Suprapubic skin (tissue), 4 donors: Measurements from ENCODE around the gene SLC6A1. TPM values are rescaled to one million over a fixed set of nuclear protein-coding genes. Genes with fewer than 3 reads are reported as not detected.

Experiments
- DNase-seq, 2 donors: peaks; one replicate each; pipeline ENCODE4 v3.0.0-alpha.2; 2019; ENCODE audit warnings: low spot score in 2 of 2
- H3K27ac ChIP-seq: fragments of 200-600 bp; sonication (generic); one replicate; pipeline ENCODE4 v1.5.1; 2019
- H3K27me3 ChIP-seq: fragments of 200-600 bp; sonication (generic); one replicate; pipeline ENCODE4 v1.5.1; 2019
- H3K36me3 ChIP-seq: fragments of 200-600 bp; sonication (generic); one replicate; pipeline ENCODE4 v1.5.1; 2019
- H3K4me1 ChIP-seq: fragments of 200-600 bp; sonication (generic); one replicate; pipeline ENCODE4 v1.5.1; 2019
- H3K4me3 ChIP-seq: fragments of 200-600 bp; sonication (generic); one replicate; pipeline ENCODE4 v1.5.1; 2019; ENCODE audit warnings: mild to moderate bottlenecking
- H3K9me3 ChIP-seq: fragments of 200-600 bp; sonication (generic); one replicate; pipeline ENCODE4 v1.5.1; 2019
- CTCF ChIP-seq, 2 donors: fragments of 200-600 bp in 1 of 2; fragments of 450-650 bp in 1 of 2; sonication (generic) in 1 of 2; IDR thresholded peaks; one replicate each; pipeline ENCODE4 v1.5.1; 2016 to 2019; ENCODE audit warnings: antibody characterized with exemption in 2 of 2, mild to moderate bottlenecking in 1 of 2, moderate library complexity in 1 of 2
- EP300 ChIP-seq: sonication (generic); formaldehyde crosslinking; IDR thresholded peaks from one replicate; pipeline ENCODE4 v1.6.1; 2017; ENCODE audit warnings: antibody characterized with exemption
- POLR2A ChIP-seq, 2 donors: fragments of 450-650 bp; IDR thresholded peaks; one replicate each; pipeline ENCODE4 v1.6.1; 2017; ENCODE audit warnings: antibody characterized with exemption in 2 of 2, mild to moderate bottlenecking in 2 of 2, moderate library complexity in 2 of 2
- POLR2AphosphoS5 ChIP-seq, 3 donors: sonication (generic); formaldehyde crosslinking; IDR thresholded peaks; one replicate each; pipeline ENCODE4 v1.6.1; 2017; ENCODE audit warnings: antibody characterized with exemption in 3 of 3
- WGBS: methylation state at CpG from one replicate; pipeline ENCODE4 v1.1.5; 2018; 5-methylcytosine and 5-hydroxymethylcytosine counted together
- total RNA-seq, 4 donors: library from RNA; depleted of rRNA; stranded (reverse); fragments of >200 nt; gene quantifications; one replicate each; pipeline ENCODE4 v1.1.0, GENCODE V29; 2016

Gene SLC6A1
- total RNA-seq, 4 donors from 2014 or later: 0.96 to 13.0 (median 4.3) TPM

GRCh38 chr3:11001020-11001657, 8.6 kb downstream of the SLC6A1 start:
- no peak overlapping the region for H3K4me3 ChIP-seq
- H3K27me3 ChIP-seq: peaks cover 50% of the 10 kb centered on the region
- no peak for DNase-seq
- no peaks in the 10 kb centered on the region for H3K4me1 ChIP-seq
- H3K27ac ChIP-seq: no peak overlapping the region
- 56% methylated on average over 11 of the region's 11 CpGs for WGBS
- TF ChIP-seq EP300: no peak
- TF ChIP-seq CTCF (IDR thresholded peaks at IDR 0.05): no peak
- TF ChIP-seq POLR2AphosphoS5 (IDR thresholded peaks at IDR 0.05): no peak
- no peak for TF ChIP-seq POLR2A (IDR thresholded peaks at IDR 0.05)
- no peaks in the 10 kb centered on the region for H3K36me3 ChIP-seq
- no peaks in the 10 kb centered on the region for H3K9me3 ChIP-seq

- no peaks in the 10 kb centered on the region for H3K4me1 ChIP-seq
- H3K4me3 ChIP-seq: no peak overlapping the region
- peaks cover 45% of the 10 kb centered on the region for H3K27me3 ChIP-seq
- 65% methylated on average over 3 of the region's 3 CpGs for WGBS
- TF ChIP-seq CTCF (IDR thresholded peaks at IDR 0.05) (no peak), POLR2AphosphoS5 (IDR thresholded peaks at IDR 0.05) (no peak), EP300 (no peak), POLR2A (IDR thresholded peaks at IDR 0.05) (no peak)
- no peaks in the 10 kb centered on the region for H3K36me3 ChIP-seq
- H3K27ac ChIP-seq: no peak overlapping the region
- DNase-seq: no peak
- no peaks in the 10 kb centered on the region for H3K9me3 ChIP-seq
These were observed 9.1 kb downstream of the SLC6A1 start for GRCh38 chr3:11001658-11002021.

- Histone ChIP-seq H3K9me3 (no peaks in the 10 kb centered on the region), H3K36me3 (no peaks in the 10 kb centered on the region), H3K27me3 (peaks cover 40% of the 10 kb centered on the region), H3K4me1 (no peaks in the 10 kb centered on the region), H3K27ac (no peak overlapping the region), H3K4me3 (no peak overlapping the region)
- TF ChIP-seq POLR2AphosphoS5 (IDR thresholded peaks at IDR 0.05) (no peak), POLR2A (IDR thresholded peaks at IDR 0.05) (no peak), EP300 (no peak)
- DNase-seq: no peak
- 32% methylated on average over 4 of the region's 5 CpGs for WGBS
These were observed 9.8 kb downstream of the SLC6A1 start for GRCh38 chr3:11002371-11002807.

GRCh38 chr3:11004563-11004962, 12.0 kb downstream of the SLC6A1 start:
- TF ChIP-seq POLR2AphosphoS5 (IDR thresholded peaks at IDR 0.05) (no peak), CTCF (IDR thresholded peaks at IDR 0.05) (no peak), POLR2A (IDR thresholded peaks at IDR 0.05) (no peak), EP300 (no peak)
- 55% methylated on average over 8 of the region's 8 CpGs for WGBS
- H3K36me3 ChIP-seq: no peaks in the 10 kb centered on the region
- no peak overlapping the region for H3K27ac ChIP-seq
- H3K9me3 ChIP-seq: no peaks in the 10 kb centered on the region
- no peak overlapping the region for H3K4me3 ChIP-seq
- H3K27me3 ChIP-seq: peaks cover 34% of the 10 kb centered on the region
- DNase-seq: no peak
- no peaks in the 10 kb centered on the region for H3K4me1 ChIP-seq

- Histone ChIP-seq H3K27ac (no peak overlapping the region), H3K36me3 (no peaks in the 10 kb centered on the region), H3K4me3 (no peak overlapping the region), H3K27me3 (peaks cover 23% of the 10 kb centered on the region), H3K9me3 (no peaks in the 10 kb centered on the region), H3K4me1 (no peaks in the 10 kb centered on the region)
- TF ChIP-seq CTCF (IDR thresholded peaks at IDR 0.05): no peak
- TF ChIP-seq POLR2A (IDR thresholded peaks at IDR 0.05): no peak
- no peak for TF ChIP-seq EP300
- TF ChIP-seq POLR2AphosphoS5 (IDR thresholded peaks at IDR 0.05): no peak
- 48% methylated on average over 6 of the region's 6 CpGs for WGBS
- DNase-seq: no peak
These were observed 13.2 kb downstream of the SLC6A1 start for GRCh38 chr3:11005686-11006256.
